ENCODE results near the gene PKN2. TPM values are rescaled to one million over a fixed set of nuclear protein-coding genes. Genes with fewer than 3 reads are reported as not detected.

Gene PKN2
- total RNA-seq, 1 donor from 2014 or later = 23.9 TPM

DNA sequence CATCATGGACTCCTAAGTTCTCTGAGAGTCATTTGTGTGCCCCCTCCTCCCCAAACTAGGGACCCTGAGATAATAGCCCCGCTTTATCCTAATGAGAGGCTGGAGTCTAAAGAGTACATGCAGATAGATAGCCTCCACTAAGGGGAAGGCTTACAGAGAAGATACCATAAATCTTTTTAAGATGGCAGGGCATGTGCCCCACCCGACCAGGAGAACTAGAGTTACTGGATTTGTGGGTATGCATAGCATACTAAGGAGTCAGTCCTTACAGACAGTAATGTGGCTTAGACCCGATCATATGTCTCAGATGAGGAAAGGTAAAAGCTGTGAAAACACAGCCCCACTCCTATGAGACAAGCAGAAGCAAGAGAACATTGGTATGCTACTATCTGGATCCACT, 25.7 kb upstream of the PKN2 start:
- H3K4me3 ChIP-seq (ENCODE audit: low read depth, low read length) = no peak overlapping the region
- TF ChIP-seq, protein P1, sequence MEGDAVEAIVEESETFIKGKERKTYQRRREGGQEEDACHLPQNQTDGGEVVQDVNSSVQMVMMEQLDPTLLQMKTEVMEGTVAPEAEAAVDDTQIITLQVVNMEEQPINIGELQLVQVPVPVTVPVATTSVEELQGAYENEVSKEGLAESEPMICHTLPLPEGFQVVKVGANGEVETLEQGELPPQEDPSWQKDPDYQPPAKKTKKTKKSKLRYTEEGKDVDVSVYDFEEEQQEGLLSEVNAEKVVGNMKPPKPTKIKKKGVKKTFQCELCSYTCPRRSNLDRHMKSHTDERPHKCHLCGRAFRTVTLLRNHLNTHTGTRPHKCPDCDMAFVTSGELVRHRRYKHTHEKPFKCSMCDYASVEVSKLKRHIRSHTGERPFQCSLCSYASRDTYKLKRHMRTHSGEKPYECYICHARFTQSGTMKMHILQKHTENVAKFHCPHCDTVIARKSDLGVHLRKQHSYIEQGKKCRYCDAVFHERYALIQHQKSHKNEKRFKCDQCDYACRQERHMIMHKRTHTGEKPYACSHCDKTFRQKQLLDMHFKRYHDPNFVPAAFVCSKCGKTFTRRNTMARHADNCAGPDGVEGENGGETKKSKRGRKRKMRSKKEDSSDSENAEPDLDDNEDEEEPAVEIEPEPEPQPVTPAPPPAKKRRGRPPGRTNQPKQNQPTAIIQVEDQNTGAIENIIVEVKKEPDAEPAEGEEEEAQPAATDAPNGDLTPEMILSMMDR (conservative IDR thresholded peaks at IDR 0.05; ENCODE audit: low read depth, low read length) = no peak
- no peak for DNase-seq (ENCODE audit: low read depth)

DNA sequence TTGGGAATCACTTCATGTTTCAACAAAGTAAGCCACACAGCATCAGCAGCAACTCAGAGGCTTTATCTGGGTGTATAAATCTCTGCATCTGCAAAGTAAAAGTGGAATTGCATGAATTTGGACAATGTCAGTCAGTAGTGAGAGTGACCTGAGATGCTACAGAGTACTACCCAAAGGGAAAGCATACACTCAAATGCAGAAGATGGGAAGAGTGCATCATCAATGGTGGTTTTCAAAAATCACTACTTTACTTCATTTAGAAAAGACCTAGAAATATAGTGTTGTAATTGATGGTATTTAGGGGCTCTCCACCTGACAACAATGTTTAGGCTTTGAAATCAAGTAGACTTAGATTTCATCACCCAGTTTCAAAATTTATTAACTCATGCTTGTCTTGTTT, 24.5 kb upstream of the PKN2 start:
- DNase-seq (ENCODE audit: low read depth) = no peak
- no peak overlapping the region for H3K4me3 ChIP-seq (ENCODE audit: low read depth, low read length)
- TF ChIP-seq, protein P1 (conservative IDR thresholded peaks at IDR 0.05; ENCODE audit: low read depth, low read length) = no peak

DNA sequence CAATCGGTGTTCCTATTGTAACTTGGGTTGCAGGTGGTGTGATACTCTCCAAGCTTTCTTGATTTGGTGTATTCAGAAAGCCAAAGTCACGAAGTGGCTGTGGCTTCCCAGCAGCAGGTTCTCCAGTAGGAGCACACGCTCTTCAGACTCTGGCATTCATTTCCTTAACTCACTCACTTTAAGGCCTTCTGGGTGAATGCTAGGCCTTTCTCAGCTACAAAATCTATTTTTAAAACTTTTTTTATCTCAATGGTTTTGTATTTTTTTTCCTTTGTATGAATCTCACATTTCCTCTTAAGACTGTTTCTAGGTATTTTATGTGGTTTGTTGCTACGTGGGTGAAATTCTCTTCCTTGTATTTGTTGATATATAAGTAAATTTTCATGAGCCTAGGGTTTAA, 22.9 kb upstream of the PKN2 start:
- no peak for DNase-seq (ENCODE audit: low read depth)
- H3K4me3 ChIP-seq (ENCODE audit: low read depth, low read length) = no peak overlapping the region
- TF ChIP-seq, protein P1 (conservative IDR thresholded peaks at IDR 0.05; ENCODE audit: low read depth, low read length) = no peak

DNA sequence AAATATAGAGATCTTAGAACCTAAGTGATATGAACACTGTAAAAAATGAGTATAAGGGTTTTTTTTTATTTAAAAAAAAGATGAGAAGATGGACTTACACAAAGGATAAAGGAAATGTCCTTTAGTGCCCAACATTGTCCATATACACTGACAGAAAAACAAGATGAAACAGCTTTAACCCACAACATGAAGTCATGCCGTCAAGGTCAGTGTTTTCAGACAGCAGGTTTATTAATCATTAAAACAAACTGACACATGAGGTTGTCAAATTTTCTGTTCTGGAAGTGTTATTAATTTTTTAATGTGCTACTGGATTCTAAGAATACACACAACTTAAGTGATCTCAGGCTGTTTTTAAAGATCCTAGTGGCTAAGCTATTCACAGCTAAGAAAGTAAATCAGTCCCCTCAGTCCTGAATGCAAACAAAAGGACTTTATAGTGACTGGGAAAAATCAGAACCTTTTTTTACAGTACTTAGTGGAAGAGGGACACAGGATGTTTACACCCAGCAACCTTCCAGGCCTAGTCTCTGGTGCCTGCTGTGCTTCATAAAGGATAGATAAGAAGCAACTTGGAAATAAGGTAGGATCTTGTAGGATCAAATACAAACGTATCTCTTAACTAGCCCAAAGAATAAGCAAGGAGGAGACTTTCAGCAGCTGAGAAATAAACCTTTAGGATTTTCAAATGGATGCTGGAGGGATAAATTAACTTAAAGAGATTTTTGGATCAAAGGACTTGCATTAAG, 21.9 kb upstream of the PKN2 start:
- TF ChIP-seq, protein P1 (conservative IDR thresholded peaks at IDR 0.05; ENCODE audit: low read depth, low read length) = no peak
- no peak overlapping the region for H3K4me3 ChIP-seq (ENCODE audit: low read depth, low read length)

DNA sequence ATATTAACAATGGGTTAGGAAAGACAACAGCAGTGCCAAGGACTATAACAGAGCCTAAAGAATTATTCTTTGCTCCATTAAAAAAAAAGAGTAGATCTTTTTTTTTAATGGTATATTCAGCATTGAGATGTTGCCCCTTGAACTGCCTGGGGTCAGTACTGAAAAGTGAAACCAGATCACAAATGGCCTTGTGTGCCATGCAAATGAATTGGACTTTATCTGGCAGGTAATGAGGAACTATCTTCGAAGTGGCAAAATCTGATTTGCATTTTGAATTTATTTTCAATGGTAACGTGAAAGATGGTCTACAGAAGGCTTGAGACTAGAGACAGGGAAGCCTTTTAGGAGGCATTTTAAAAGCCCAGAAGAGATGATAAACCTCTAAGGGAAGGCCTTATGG, 21.4 kb upstream of the PKN2 start:
- H3K4me3 ChIP-seq (ENCODE audit: low read depth, low read length) = no peak overlapping the region
- TF ChIP-seq, protein P1 (conservative IDR thresholded peaks at IDR 0.05; ENCODE audit: low read depth, low read length) = no peak

More for the DNA sequence above, 21.9 kb upstream of the PKN2 start:
- DNase-seq (ENCODE audit: low read depth) = no peak

DNA sequence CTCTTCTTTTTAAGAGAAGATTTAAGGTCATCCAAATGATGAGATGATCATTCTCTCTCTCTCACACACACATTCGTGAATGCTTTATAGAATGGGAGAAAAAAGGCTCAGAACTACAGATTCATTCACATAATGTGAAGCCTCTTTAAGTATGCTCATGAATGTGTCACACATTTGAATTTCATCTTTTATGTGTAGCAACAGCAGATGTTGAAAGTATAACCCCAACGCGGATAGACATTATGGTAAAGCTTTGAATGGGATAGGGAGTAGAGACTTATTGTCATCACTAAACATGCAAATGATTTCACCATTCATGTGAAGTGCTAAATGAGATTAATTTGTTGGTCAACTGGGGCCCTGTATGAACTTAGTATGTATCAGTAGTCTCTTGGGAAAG, 15.7 kb upstream of the PKN2 start:
- TF ChIP-seq, protein P1 (conservative IDR thresholded peaks at IDR 0.05; ENCODE audit: low read depth, low read length) = no peak
- no peak overlapping the region for H3K4me3 ChIP-seq (ENCODE audit: low read depth, low read length)
- DNase-seq (ENCODE audit: low read depth) = no peak

More for the DNA sequence above, 21.4 kb upstream of the PKN2 start:
- DNase-seq (ENCODE audit: low read depth) = no peak

DNA sequence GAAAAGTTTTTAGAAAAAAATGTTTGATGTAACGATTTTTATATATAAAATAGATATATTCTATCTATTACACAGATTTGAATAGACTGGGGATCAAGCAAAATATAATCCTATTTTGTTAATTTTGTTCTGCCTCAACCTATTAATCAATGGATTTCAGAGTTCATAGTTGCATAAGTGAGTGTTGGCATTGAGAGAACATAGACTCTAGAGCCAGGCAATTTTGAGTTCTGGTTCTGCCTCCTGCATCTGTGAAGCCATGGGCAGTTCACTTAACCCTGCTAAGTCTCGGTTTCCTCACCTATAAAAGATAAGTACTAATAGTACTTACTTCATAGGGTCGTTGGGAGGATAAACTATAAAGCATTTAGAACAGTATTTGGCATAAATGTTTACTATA, 13.6 kb upstream of the PKN2 start:
- DNase-seq (ENCODE audit: low read depth) = no peak
- TF ChIP-seq, protein P1 (conservative IDR thresholded peaks at IDR 0.05; ENCODE audit: low read depth, low read length) = no peak
- H3K4me3 ChIP-seq (ENCODE audit: low read depth, low read length) = no peak overlapping the region

Measured in epithelial cell of proximal tubule (primary cell).